A549 (cell line): ENCODE data around the gene SLC13A2. TPM values are rescaled to one million over a fixed set of nuclear protein-coding genes. Genes with fewer than 3 reads are reported as not detected.
A peak's percentile ranks its signal among the peaks of the same experiment; 100 is the strongest.

Source experiments
- ATAC-seq, 2 experiments: fragments of 200-7000 bp in 1 of 2; fragments of >200 bp in 1 of 2; cut with Nextera tagmentation in 1 of 2; cut with Tn5 transposase in 1 of 2; 3 replicates each; pipeline versions ENCODE4 v1.8.0 to v1.9.1; 2018 to 2020; ENCODE audit warnings: mild to moderate bottlenecking in 1 of 2, moderate library complexity in 1 of 2
- CTCF ChIA-PET: fragments of 300-600 bp; sonication (Branson Sonifier 250); formaldehyde crosslinking; extraction: SDS; loops from one replicate; lab custom pipeline; 2021; ENCODE audit warnings: antibody characterized with exemption, inconsistent platforms; lab: Yijun Ruan, JAX
- POLR2A ChIA-PET: fragments of 350-600 bp; formaldehyde crosslinking; extraction: SDS; loops from one replicate; lab custom pipeline; 2021; ENCODE audit warnings: antibody characterized with exemption, inconsistent platforms; lab: Yijun Ruan, JAX
- DNase-seq, 2 experiments: peaks; one replicate each; pipeline versions ENCODE4 v3.0.0 to v3.0.0-alpha.2; 2011 to 2016; ENCODE audit warnings: low read depth in 1 of 2, low spot score in 1 of 2
- FAIRE-seq: peaks from 2 replicates; lab custom pipeline; 2011; peaks lifted over from hg19 to GRCh38; lab: Jason Lieb, UNC
- H3K27ac ChIP-seq, 2 experiments: fragments of >200 bp; sonication (Bioruptor Twin); formaldehyde crosslinking; 3 replicates each; pipeline ENCODE4 v1.5.1; 2016 to 2017
- H3K4me1 ChIP-seq: fragments of >200 bp; sonication (Bioruptor Twin); formaldehyde crosslinking; 3 replicates; pipeline ENCODE4 v1.6.1; 2016
- H3K4me2 ChIP-seq: fragments of >200 bp; sonication (Bioruptor Twin); formaldehyde crosslinking; 3 replicates; pipeline ENCODE4 v1.6.1; 2016
- H3K4me3 ChIP-seq: fragments of >200 bp; sonication (Bioruptor Twin); formaldehyde crosslinking; 3 replicates; pipeline ENCODE4 v1.5.1; 2016
- H3K9me3 ChIP-seq: fragments of >200 bp; sonication (Bioruptor Twin); formaldehyde crosslinking; 3 replicates; pipeline ENCODE4 v1.6.1; 2016
- CBX8 ChIP-seq: fragments of 200-600 bp; sonication (generic); IDR thresholded peaks from 2 replicates; pipeline ENCODE4 v1.6.1; 2016
- CHD4 ChIP-seq: fragments of 200-600 bp; sonication (generic); IDR thresholded peaks from 2 replicates; pipeline ENCODE4 v1.6.1; 2016; ENCODE audit warnings: antibody characterized with exemption, mild to moderate bottlenecking, borderline replicate concordance
- CTCF ChIP-seq: fragments of >200 bp; sonication (Bioruptor Twin); formaldehyde crosslinking; IDR thresholded peaks from 3 replicates; pipeline ENCODE4 v1.5.1; 2016
- EHF ChIP-seq: fragments of 250-450 bp; sonication (Bioruptor Pico); IDR thresholded peaks from 2 replicates; pipeline ENCODE4 v1.5.0; 2020; ENCODE audit warnings: mild to moderate bottlenecking
- ELK1 ChIP-seq: fragments of 150-350 bp; IDR thresholded peaks from 2 replicates; pipeline ENCODE4 v1.6.1; 2014; ENCODE audit warnings: low read depth, mild to moderate bottlenecking, low read length
- ESRRA ChIP-seq: fragments of 150-350 bp; IDR thresholded peaks from 2 replicates; pipeline ENCODE4 v1.6.1; 2014; ENCODE audit warnings: mild to moderate bottlenecking, low read length, borderline replicate concordance
- FOXS1 ChIP-seq: fragments of 250-450 bp; sonication (Bioruptor Pico); IDR thresholded peaks from 2 replicates; pipeline ENCODE4 v1.5.0; 2020; ENCODE audit warnings: mild to moderate bottlenecking, moderate library complexity
- HOXA7 ChIP-seq: fragments of 250-450 bp; sonication (Bioruptor Pico); IDR thresholded peaks from 2 replicates; pipeline ENCODE4 v1.5.0; 2020; ENCODE audit warnings: mild to moderate bottlenecking, moderate library complexity
- HOXB5 ChIP-seq: fragments of 250-450 bp; sonication (Bioruptor Pico); IDR thresholded peaks from 2 replicates; pipeline ENCODE4 v1.5.0; 2020; ENCODE audit warnings: mild to moderate bottlenecking, moderate library complexity
- JUN ChIP-seq, 2 experiments: fragments of >200 bp; sonication (Bioruptor Twin); formaldehyde crosslinking; IDR thresholded peaks; 2 replicates in 1 of 2; 3 replicates in 1 of 2; pipeline ENCODE4 v1.6.1; 2016 to 2017
- KDM1A ChIP-seq: fragments of 200-600 bp; sonication (generic); IDR thresholded peaks from 2 replicates; pipeline ENCODE4 v1.6.1; 2016; ENCODE audit warnings: low read depth, mild to moderate bottlenecking
- KDM5A ChIP-seq: fragments of 200-600 bp; sonication (generic); IDR thresholded peaks from 2 replicates; pipeline ENCODE4 v1.6.1; 2016; ENCODE audit warnings: antibody characterized with exemption, mild to moderate bottlenecking
- MAFK ChIP-seq: fragments of 450-650 bp; IDR thresholded peaks from 2 replicates; pipeline ENCODE4 v1.6.1; 2014; ENCODE audit not compliant: partially characterized antibody
- MAX ChIP-seq: IDR thresholded peaks from 2 replicates; pipeline ENCODE4 v1.6.1; 2012
- MAZ ChIP-seq: fragments of 150-350 bp; IDR thresholded peaks from 2 replicates; pipeline ENCODE4 v1.6.1; 2014; ENCODE audit warnings: antibody characterized with exemption, low read depth, low read length, borderline replicate concordance
- MYC ChIP-seq: IDR thresholded peaks from 2 replicates; pipeline ENCODE4 v1.6.1; 2012; ENCODE audit warnings: mild to moderate bottlenecking, inconsistent platforms, low read length, improper control_type of control experiment, borderline replicate concordance
- NFE2L2 ChIP-seq: fragments of 150-350 bp; conservative IDR thresholded peaks from 2 replicates; pipeline ENCODE4 v1.6.1; 2014; ENCODE audit warnings: low read length
- REST ChIP-seq: fragments of 200-600 bp; sonication (generic); IDR thresholded peaks from 2 replicates; pipeline ENCODE4 v1.6.1; 2016; ENCODE audit warnings: antibody characterized with exemption, mild to moderate bottlenecking, moderate library complexity
- TFCP2L1 ChIP-seq: fragments of 250-450 bp; sonication (Bioruptor Pico); IDR thresholded peaks from 2 replicates; pipeline ENCODE4 v1.5.0; 2021; ENCODE audit warnings: mild to moderate bottlenecking
- USF2 ChIP-seq: fragments of 450-650 bp; IDR thresholded peaks from 2 replicates; pipeline ENCODE4 v1.6.1; 2014; ENCODE audit warnings: antibody characterized with exemption
- ZNF302 ChIP-seq: fragments of 250-450 bp; sonication (Bioruptor Pico); IDR thresholded peaks from 2 replicates; pipeline ENCODE4 v1.9.0; 2021; ENCODE audit warnings: inconsistent platforms, mild to moderate bottlenecking, moderate library complexity
- WGBS: methylation state at CpG from one replicate; pipeline ENCODE4 v1.1.6; 2017; ENCODE audit errors: missing lambda C conversion rate; 5-methylcytosine and 5-hydroxymethylcytosine counted together
- polyA plus RNA-seq, 4 experiments: library from polyadenylated mRNA; depleted of rRNA in 3 of 4; stranded (reverse); fragments of >200 nt; fragmentation: RNase III in 1 of 4; extraction: RNeasy Plus Mini Kit Qiagen cat#74134 plus additional on column Dnase treatment in 1 of 4; gene quantifications; 2 replicates in 3 of 4; 3 replicates in 1 of 4; pipeline ENCODE4 v1.2.3, GENCODE V29; 2011 to 2017

The SLC13A2 gene
- polyA plus RNA-seq, 2 of the 4 experiments (the other 2 are of a cell fraction): 0.06 TPM; not detected in 1

GRCh38 chr17:28537219-28537610 lies 63.8 kb downstream of the SLC13A2 start:
- WGBS: 39% methylated on average over 8 of the region's 12 CpGs
- FAIRE-seq: no peak
- TF ChIP-seq MYC: no peak
- no peak for TF ChIP-seq JUN (IDR thresholded peaks at IDR 0.05)
- no peak for TF ChIP-seq EHF (CRISPR knock-in tag)
- TF ChIP-seq USF2: no peak
- TF ChIP-seq CHD4: no peak
- no peak for TF ChIP-seq CTCF
- TF ChIP-seq MAZ: no peak
- TF ChIP-seq HOXB5 (CRISPR knock-in tag): no peak
- no peak for TF ChIP-seq REST
- TF ChIP-seq FOXS1 (CRISPR knock-in tag): no peak
- TF ChIP-seq MAFK: no peak
- no peak for TF ChIP-seq KDM1A
- no peak for TF ChIP-seq CBX8
- 0 out of 3 replicates have a peak, but pooled peaks cover 5% of the 10 kb centered on the region for H3K4me1 ChIP-seq
- H3K4me3 ChIP-seq: no peak overlapping the region
- no peak overlapping the region for H3K27ac ChIP-seq
- ChIA-PET POLR2A (no interaction called here), CTCF (interaction anchor here (0.7 to 15.1 kb wide), 6 partner anchors 9 to 51 kb away, joined by 3 to 317 read pairs (median 7); partner anchors contain the start of gene FOXN1)
- no peak for DNase-seq
- ATAC-seq: no peak
- H3K9me3 ChIP-seq: no peaks in the 10 kb centered on the region
- H3K4me2 ChIP-seq: no peak overlapping the region

GRCh38 chr17:28538296-28538895 lies 65.0 kb downstream of the SLC13A2 start:
- H3K4me1 ChIP-seq: 0 out of 3 replicates have a peak, but pooled peaks cover 5% of the 10 kb centered on the region
- CTCF ChIA-PET: interaction anchor here (0.6 to 15.1 kb wide), 5 partner anchors 9 to 1521 kb away, joined by 3 to 317 read pairs (median 7); partner anchors contain the start of gene FOXN1
- no peak for ATAC-seq
- H3K9me3 ChIP-seq: no peaks in the 10 kb centered on the region
- no peak for FAIRE-seq
- H3K4me3 ChIP-seq: no peak overlapping the region
- WGBS: 70% methylated on average over 14 of the region's 14 CpGs
- H3K27ac ChIP-seq: no peak overlapping the region
- H3K4me2 ChIP-seq: no peak overlapping the region
- POLR2A ChIA-PET: no interaction called here
- no peak for DNase-seq
- no peak for TF ChIP-seq HOXA7 (CRISPR knock-in tag)
- TF ChIP-seq, all 56 proteins: peak for 0

GRCh38 chr17:28540231-28540630 lies 66.8 kb downstream of the SLC13A2 start:
- POLR2A ChIA-PET: no interaction called here
- H3K9me3 ChIP-seq: no peaks in the 10 kb centered on the region

More at GRCh38 chr17:28540231-28540630, 66.8 kb downstream of the SLC13A2 start:
- DNase-seq (no peak), ATAC-seq (peak in 1 of 2 experiments; percentile 9; a peak in 2 of 6 replicates), FAIRE-seq (no peak)
- Histone ChIP-seq H3K4me2 (no peak overlapping the region), H3K4me1 (0 out of 3 replicates have a peak, but pooled peaks cover 5% of the 10 kb centered on the region), H3K27ac (no peak overlapping the region), H3K4me3 (no peak overlapping the region)
- CTCF ChIA-PET: interaction anchor here (0.6 to 11.5 kb wide), 30 partner anchors 8 to 885 kb away, joined by 3 to 317 read pairs (median 3); partner anchors contain the start of gene FOXN1
- 63% methylated on average over 4 of the region's 4 CpGs for WGBS
- TF ChIP-seq KDM5A (no peak), MAX (no peak), ZNF302 (CRISPR knock-in tag) (no peak), NFE2L2 (no peak), ELK1 (no peak), TFCP2L1 (CRISPR knock-in tag) (no peak), ESRRA (no peak)
